GM19467 (cell line): ENCODE results near the gene GMPPB.
"Not testable (repeated sequence)": the region's sequence is repeated elsewhere in the genome, so short reads cannot be mapped to it uniquely, and the experiment has no call there.

ENCODE experiments used
- ATAC-seq: cut with Tn5 transposase; IDR thresholded peaks from one replicate; pipeline ENCODE4 v1.9.1; 2021; ENCODE audit warnings: mild to moderate bottlenecking, moderate library complexity; ENCODE audit not compliant: unreplicated experiment

GMPPB gene

DNA sequence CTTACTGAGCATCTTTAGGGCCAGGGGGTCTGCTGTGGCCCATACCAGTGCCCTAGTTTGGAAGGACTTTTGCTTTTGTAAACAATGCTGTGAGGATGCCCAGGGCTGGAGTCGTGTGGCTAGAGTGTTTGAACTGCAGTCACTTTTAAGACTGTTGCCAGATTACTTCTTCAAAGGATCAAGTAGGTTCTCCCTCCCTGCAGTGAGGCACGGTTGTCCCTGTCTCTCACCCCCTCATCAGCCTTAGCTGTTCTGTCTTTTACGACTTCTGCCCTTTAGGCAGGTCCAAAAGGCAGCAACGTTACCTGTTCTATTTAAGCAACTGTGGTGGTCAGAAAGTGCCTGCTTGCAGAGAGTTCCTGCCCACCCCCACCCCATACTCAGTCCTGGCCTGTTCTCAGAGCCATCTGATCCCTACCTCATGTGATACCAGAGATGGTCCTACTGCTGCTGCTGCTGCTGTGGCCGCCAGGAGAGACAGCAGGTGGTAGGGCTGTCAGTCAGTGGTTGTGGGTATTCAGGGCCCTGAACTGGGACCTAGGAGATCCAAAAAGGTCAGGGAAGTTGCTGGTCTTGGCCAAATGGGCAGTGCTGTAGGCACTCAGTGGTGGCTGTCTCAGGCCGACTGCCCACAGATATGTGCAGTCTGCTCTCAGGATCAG is 29.2 kb downstream of the GMPPB start:
- not testable (repeated sequence) for ATAC-seq

DNA sequence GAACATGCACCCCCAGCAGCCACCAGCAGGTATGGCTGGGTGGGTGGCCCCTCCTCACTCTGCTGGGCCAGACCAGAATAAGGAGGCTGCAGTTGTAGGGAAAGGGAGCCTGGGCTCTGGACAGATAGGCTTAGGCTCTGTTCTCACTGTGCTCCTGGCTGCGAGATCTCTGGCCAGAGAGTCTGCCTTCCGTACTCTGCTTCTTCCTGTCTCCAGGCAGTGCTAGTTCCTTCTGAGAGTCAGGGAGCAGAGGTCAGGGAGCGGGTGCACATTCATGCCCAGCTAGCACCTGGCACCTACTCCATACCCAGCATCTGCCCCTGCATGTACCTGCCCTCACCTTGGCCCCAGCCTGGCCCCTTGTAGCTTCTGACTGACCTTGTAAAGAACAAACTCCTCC is 32.3 kb downstream of the GMPPB start:
- ATAC-seq: not testable (repeated sequence)

DNA sequence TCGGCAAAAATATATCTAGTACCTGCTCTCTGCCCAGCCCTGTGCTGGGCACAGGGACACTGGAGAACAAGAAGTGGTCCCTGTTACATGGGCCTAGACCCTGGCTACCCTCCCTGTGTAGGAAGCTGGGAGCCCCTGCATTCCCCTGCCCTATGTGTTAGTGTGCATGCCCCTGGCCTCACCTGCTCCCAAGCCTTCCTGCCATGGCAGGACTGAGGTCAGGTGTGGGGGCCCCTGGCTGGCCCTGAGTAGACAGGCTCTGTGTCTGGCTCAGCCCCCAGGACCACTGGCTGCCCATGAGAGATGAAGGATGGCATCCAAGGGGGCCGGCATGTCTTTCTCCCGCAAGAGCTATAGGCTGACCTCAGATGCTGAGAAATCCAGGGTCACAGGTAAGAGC is 32.9 kb downstream of the GMPPB start:
- not testable (repeated sequence) for ATAC-seq

DNA sequence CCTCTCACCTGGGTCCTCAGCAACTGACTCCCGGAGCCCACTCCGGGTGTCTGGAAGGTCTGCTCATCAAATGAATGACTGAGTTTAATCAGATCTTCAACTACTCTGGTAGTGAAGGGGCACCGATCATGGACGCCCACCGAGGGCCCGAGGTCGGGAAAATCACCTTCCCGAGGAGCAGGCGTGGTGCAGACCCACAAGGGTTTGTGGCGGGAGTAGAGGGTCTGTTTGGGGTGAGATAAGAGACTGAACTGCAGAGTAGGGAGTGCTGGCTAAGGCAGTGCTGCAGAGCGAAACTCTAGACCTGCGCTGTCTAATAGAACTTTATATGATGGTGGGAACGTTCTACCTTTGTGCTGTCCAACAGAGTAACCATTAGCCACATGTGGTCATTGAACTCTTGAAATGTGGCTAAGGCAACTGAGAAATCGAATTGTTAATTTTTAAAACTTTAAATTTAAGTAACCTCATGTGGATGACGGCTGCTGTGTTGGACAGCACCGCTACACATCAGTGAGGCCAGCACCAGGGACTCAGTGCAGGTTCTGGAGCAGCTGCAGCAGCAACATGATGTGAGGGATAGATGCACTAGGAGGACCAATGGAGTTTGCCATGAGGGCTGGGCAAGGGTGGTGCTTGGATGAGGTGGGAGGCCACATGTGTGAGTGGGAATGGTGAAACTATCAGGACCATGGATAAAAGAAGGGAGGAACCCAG is 33.7 kb downstream of the GMPPB start:
- not testable (repeated sequence) for ATAC-seq

DNA sequence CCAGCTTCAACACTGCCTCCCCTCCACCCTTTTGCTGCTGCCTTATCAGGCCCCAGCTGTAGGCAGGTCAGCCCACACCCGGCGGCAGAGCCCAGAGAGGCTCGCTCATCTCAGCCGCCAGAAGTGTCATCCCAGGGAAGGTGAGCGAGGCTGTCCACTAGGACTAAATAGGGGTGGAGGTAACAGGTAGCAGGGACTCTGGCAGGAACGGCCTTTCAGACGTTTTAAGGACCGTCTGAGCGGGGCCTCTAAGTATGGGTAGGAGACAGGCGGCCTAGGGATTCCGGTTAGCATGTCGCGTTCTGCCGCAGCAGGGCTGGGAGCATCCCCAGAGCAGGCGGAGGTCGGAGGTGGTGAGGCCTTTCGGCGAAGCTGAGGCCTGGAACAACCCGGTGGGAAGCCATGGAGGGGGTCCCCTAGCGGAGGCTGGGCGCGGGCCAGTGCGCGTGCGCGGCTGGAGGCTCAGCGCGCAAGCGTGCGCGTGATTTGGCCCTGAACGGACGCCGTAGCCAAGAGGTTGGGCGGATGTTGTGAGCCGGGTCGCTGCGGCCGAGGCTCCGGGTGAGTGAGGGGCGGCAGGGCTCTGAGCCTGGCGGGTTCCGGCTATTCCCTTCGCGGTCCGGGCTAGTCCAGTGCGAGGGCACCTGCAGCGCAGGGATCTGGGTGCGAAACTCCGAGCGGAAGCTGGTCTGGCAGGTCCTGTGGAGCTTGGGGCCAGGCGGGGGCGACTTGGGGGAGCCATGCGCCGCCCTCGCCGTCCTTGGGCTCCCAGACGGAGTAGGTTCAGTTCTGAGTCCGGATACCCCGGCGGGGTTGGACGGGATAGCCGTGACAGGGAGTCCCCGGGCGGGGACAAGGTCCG is 34.5 kb downstream of the GMPPB start, which contains the start of the genes MST1 and RNF123:
TSS of gene MST1 (minus strand) at position 429 of the 862 bp plus-strand sequence. CDS start 783 bp downstream, outside the sequence.
TSS of gene RNF123 (plus strand) at position 512 of the 862 bp plus-strand sequence. CDS start 1,609 bp downstream, outside the sequence.
- ATAC-seq: peak; percentile 45

DNA sequence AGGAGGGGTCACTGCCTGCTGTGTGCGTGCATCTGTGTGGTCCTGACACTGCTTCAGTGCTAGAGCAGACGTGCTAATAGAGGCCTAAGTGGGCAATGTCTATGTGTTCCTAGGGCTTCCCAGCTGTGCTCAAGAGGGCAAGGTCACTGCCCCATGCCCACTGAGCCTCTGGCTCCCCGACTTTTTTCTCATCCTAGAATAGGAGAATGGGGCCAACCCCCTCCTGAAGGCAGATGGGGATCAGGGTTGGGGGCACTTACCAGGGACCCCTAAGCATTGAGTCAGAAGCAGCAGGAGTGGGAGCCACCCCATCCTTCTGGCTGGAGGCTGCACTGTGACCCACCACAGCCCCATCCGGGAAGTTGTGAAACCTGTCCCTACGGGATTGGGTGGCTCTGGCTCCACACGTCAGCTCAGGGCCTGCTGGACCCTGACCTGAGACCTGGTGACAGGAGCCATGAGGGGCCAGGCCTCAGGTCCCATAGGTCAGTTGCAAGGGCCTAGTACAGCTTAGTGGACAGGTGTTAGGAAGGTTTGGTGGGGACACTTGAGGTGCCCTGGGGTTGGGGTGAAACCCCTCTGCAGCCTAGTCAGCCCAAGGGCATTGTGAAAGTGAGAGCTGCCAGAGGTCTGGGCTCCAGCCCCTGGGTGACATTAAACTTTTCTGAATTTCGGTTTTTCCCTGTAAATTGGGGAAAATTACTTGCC is 35.3 kb downstream of the GMPPB start:
- ATAC-seq: not testable (repeated sequence)

DNA sequence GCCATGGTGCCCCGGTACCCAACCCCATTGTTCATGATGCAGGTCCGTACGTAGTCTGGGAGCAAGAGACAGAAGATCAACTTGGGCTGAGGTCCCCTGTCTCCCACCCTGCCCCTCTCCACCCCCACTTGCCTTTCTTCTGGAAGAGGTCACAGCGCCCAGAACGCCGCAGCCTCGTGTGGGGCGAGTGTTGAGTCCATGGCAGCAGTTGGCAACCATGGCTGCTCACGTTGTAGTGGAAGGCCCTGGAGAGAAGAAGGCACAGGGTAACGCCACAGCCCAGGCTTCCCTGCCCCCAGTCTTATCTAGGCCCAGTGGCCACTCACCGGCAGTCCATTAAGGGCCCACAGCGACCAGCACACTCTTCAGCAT is 36.3 kb downstream of the GMPPB start:
- ATAC-seq: not testable (repeated sequence)

DNA sequence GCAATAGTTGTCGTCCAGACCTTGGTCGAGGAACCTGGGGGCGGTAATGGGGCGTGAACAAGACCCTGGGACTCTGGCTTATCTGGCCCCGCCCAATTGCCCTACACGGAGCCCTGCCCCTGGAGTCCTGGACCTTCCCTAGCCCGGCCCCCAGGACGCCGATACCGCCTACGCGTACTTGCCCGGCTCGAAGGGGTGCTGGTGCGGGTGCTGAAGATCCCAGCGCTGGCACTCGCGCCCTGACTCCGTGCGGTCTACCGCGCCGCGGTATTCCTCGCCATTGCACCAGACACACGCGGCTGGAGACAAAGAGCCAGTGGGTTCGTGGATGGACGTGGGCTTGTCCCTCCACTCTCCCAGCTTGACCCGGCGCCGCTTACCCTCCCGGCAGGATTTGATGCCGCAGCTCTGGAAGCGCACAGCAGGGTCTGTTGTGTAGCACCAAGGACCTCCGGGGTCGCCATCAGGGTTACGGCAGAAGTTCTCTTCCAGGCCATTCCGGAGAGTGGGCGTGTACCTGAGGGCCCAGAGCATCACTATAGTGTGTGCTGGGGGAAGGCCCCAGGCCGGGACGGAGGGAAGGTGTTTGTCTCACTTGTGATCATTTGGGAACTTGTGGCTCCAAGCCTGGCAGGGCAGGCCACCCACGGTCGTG is 36.9 kb downstream of the GMPPB start:
- not testable (repeated sequence) for ATAC-seq

DNA sequence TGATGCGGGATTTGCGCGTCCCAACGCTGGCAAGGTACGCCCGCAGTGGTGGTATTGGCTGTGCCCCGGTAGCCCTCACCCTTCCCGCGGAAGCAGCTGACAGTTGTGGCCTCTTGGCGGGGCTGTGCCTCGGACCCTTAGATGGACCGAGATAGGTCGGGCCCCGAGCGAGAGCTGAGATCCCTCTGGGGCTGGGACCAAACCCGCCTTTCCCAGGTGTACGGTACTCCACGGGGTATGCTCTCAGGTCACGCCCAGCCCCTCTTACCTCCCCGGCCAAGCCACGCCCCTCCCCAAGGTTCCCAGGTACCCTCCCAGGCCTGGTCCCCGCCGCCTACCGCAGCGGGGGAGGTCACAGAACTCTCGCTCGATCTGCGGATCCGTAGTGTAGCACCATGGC is 37.4 kb downstream of the GMPPB start:
- not testable (repeated sequence) for ATAC-seq

DNA sequence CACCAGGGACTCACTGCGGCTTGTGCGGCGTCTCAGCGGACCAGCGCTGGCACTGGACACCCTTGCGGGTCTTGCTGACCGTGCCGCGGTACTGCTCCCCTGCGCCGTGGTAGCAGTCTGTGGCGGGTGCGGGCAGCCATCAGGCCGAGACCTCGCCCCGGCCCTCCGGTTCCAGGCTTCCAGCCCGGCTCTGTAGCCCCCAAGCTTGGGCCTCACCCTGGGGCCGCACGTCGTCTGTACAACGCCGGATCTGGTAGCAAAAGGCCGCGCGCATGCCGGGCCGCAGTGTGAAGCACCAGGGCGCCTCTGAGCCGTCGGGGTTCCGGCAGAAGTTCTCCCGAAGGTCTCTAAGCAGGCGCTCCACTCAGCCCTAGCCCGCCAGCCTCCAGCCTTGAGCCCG is 37.9 kb downstream of the GMPPB start:
- ATAC-seq: not testable (repeated sequence)

DNA sequence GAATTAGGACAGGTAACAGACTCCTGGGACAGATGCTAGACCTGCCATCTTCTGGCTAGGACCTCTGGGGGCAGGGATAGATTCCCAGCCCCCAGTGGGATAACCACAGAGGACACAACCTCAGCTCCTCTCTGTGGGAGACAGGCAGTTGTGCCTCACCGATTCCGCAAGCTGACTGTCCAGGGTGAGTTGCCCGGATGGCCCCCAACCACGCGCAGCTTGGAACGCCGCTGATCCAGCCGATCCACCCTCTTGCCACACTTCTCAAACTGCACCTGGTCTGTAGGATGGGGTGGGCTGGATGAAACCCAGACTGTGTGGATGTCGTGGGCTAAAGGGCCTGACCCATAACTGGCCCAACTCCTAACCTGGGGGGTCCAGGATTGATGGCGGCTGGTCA is 38.6 kb downstream of the GMPPB start:
- not testable (repeated sequence) for ATAC-seq

DNA sequence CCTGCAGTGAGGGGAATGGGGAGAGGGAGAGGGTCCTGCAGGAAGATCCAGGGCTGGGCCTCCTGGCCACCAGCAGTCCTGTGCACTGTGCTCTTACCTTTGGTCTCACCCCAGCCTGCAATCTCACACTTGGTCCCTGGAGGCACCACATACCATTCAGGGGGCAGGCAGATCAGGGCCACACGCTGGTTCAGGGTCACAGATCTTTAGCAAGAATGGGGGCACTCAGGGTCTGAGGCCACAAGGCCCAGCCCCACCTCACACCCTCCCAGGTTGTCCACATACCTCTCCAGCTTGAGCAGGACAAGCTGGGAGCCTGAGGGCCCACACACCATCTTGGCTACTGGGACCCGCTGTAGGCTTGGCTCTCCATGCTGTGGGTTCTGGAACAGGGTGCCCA is 39.3 kb downstream of the GMPPB start:
- ATAC-seq: not testable (repeated sequence)

DNA sequence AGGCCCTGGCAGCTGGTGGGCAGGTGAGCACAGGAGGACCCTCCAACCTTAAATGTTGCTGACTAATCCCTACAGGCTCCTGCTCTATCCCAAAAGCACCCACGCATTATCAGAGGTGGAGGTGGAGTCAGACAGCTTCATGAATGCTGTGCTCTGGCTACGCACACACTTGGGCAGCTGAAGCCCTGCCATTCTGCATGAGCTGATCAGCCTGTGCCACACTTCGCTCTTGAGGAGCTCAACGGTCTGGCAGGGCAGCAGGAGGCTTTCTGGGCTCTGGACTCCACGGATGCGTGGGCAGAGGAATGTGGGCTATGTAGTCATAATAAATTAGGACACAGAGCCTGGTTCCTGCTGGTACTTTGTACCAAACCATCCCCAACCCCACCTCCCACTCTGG is 40.6 kb downstream of the GMPPB start:
- ATAC-seq: no peak

DNA sequence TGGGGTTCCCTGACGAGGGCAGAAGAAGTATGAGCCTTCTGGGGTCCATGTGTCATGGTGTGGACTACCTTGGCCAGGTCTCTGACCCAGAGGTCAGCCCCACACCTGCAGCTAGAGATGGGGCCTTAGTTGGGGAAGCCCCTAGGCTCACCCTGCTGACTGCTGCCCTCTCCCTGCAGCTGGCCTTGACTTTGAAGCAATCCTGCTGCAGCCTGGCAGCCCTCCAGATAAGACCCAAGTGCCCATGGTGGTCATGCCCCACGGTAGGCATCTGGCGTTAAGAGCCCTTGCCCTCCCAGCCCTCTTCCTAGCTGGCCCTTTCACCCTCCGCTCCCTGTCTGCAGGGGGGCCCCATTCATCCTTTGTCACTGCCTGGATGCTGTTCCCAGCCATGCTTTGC is 42.2 kb downstream of the GMPPB start:
- ATAC-seq: no peak

DNA sequence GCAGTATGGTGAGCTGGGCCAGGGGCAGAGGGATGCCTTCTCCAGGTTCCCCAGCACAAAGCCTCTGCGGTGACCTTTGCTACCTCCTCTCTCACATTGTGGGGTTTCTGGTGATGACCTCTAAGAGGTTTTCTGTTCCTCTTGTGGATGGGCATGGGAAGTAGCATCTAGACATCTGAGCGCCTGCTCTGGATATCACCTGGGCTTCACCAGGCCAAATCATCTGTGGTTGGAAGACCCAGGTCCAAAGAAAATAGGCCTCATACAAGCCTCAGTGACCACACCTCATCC is 42.6 kb downstream of the GMPPB start:
- no peak for ATAC-seq

DNA sequence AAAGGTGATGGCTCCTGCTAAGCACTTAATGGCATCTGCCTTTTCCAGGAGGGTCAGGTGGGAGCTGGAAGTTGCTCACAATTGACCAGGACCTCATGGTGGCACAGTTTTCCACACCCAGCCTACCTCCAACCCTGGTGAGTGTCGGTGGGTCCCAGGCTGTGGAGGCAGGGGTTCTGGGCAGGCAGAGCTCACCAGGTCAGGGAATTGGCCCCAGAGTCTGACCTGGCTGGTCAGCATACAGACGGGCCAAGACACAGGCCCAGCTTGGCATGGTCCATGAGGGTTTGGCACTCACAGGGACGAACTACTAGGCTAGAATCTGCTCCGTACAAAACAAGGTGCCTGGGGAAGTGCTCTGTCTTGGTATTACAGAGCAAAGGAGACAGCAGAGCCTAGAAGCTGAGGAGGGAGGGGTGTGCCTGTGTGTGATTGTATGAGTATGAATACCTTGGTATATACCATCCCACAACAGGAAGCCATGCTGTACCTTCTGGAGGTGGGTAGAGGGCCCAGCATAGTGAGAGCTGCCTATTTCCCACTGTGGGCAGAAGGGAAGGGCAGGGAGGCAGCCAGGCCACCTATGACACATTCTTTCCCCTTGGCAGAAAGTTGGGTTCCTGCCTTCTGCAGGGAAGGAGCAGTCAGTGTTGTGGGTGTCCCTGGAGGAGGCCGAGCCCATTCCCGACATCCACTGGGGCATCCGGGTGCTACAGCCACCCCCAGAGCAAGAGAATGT is 43.1 kb downstream of the GMPPB start:
- no peak for ATAC-seq

DNA sequence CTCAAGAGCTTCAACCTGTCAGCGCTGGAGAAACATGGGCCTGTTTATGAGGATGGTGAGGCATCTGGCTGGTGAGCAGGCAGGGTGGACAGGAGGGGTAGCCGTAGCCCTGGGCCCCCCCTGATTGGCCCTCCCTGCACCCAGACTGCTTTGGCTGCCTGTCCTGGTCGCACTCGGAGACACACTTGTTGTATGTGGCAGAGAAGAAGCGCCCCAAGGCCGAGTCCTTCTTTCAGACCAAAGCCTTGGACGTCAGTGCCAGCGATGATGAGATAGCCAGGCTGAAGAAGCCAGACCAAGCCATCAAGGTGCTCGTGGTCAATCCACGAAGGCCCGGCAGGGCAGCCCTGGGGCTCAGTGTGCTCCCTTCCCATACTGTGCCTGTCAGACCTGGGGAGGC is 47.8 kb downstream of the GMPPB start:
- no peak for ATAC-seq

DNA sequence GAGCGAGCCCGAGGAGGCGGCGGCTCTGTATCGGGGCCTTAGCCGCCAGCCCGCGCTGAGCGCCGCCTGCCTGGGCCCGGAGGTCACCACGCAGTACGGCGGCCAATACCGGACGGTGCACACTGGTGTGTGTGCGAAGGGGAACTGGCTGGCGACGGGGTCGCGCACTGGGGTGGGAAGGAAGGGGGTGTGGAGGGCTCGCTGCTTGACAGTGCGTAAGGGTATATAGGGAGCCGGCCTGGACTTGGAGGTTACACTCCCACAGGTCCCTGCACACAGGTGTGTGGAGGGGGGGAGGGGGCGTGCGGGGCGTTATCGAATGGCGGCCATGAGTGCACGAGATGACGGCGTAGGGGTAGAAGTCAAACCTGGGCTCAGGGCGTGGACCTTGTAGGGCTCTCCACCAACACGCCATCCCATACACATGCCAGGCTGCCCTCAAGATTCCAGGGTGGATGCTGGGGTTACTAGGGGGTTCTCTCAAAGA is 49.2 kb downstream of the GMPPB start:
- peak; percentile 17 for ATAC-seq

DNA sequence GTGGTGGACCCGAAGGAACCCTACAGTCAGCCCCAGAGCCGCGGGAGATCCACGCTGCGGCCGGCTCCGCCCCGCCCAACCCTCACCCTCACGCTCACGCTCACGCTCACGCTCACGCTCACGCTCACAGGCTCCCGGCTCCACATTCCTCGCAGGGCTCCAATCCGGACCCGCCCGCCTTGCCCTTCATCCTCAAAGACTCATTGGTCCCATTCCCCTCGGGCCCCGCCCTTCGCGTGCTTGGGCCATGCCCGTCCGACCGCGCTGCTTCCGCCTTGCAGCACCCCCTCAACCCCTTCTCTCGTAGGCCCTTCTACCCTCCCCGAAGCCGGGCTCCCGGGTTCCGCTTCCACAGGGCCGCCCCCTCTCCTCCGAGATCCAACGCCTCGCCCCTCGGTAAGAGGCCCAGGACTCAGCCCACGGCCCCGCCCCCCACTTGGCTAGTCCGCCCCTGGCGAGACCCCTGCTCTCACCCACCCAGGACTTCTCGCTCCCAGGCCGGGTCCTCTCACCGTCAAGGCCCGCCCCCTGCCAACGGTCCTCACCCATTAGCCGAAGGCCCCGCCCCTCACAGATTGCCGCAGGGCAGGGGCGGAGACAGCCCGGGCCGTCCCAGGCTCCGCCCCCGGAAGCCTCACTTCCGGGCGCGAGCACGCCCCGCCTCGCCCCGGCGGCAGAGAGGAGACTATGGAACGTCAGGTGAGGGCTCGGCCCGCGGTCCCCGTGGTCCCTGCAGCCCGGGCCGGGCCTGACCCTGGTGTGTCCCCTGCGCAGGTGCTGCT is 49.8 kb downstream of the GMPPB start, which contains the start of gene APEH:
TSS of gene APEH (plus strand) at position 637 of the 782 bp plus-strand sequence. CDS start at position 688, 51 bp downstream.
- peak; percentile 71 for ATAC-seq
